Neuron (in vitro differentiated cells): ENCODE results near the gene MYO1E.

ENCODE experiments used
- H2AFZ ChIP-seq: one replicate; pipeline ENCODE4 v1.6.1; 2013; ENCODE audit warnings: low read depth, mild to moderate bottlenecking, inconsistent platforms, low read length, moderate library complexity
- H3K27me3 ChIP-seq: one replicate; pipeline ENCODE4 v1.6.1; 2013; ENCODE audit warnings: low read length; ENCODE audit not compliant: insufficient read depth
- H3K36me3 ChIP-seq: one replicate; pipeline ENCODE4 v1.6.1; 2013; ENCODE audit warnings: low read length; ENCODE audit not compliant: insufficient read depth
- H3K4me1 ChIP-seq: one replicate; pipeline ENCODE4 v1.6.1; 2013; ENCODE audit warnings: low read length; ENCODE audit not compliant: insufficient read depth
- H3K4me3 ChIP-seq: 2 replicates; pipeline ENCODE4 v1.5.1; 2013; ENCODE audit warnings: mild to moderate bottlenecking, low read length, moderate library complexity
- H3K9me3 ChIP-seq: one replicate; pipeline ENCODE4 v1.6.1; 2013; ENCODE audit warnings: low read length

Gene MYO1E

GRCh38 chr15:59245559-59245958 lies 127.1 kb downstream of the MYO1E start:
- Histone ChIP-seq H3K9me3 (no peaks in the 10 kb centered on the region), H3K27me3 (no peaks in the 10 kb centered on the region), H3K36me3 (no peaks in the 10 kb centered on the region), H3K4me1 (no peaks in the 10 kb centered on the region), H2AFZ (no peak overlapping the region), H3K4me3 (no peak overlapping the region)

GRCh38 chr15:59244337-59244736 lies 128.3 kb downstream of the MYO1E start:
- Histone ChIP-seq H3K36me3 (no peaks in the 10 kb centered on the region), H2AFZ (no peak overlapping the region), H3K4me1 (no peaks in the 10 kb centered on the region), H3K27me3 (no peaks in the 10 kb centered on the region), H3K4me3 (no peak overlapping the region), H3K9me3 (no peaks in the 10 kb centered on the region)

- Histone ChIP-seq H3K4me3 (no peak overlapping the region), H3K4me1 (no peaks in the 10 kb centered on the region), H3K36me3 (no peaks in the 10 kb centered on the region)
Observed at GRCh38 chr15:59243622-59244021, 129.0 kb downstream of the MYO1E start.

GRCh38 chr15:59242649-59243048 lies 130.0 kb downstream of the MYO1E start:
- Histone ChIP-seq H3K4me1 (no peaks in the 10 kb centered on the region), H3K4me3 (no peak overlapping the region), H3K36me3 (no peaks in the 10 kb centered on the region), H2AFZ (no peak overlapping the region), H3K27me3 (no peaks in the 10 kb centered on the region), H3K9me3 (no peaks in the 10 kb centered on the region)

More at GRCh38 chr15:59243622-59244021, 129.0 kb downstream of the MYO1E start:
- no peak overlapping the region for H2AFZ ChIP-seq
- no peaks in the 10 kb centered on the region for H3K27me3 ChIP-seq
- H3K9me3 ChIP-seq = no peaks in the 10 kb centered on the region

- H3K27me3 ChIP-seq = no peaks in the 10 kb centered on the region
- H3K9me3 ChIP-seq = no peaks in the 10 kb centered on the region
- H2AFZ ChIP-seq = no peak overlapping the region
- no peak overlapping the region for H3K4me3 ChIP-seq
- no peaks in the 10 kb centered on the region for H3K36me3 ChIP-seq
- H3K4me1 ChIP-seq = no peaks in the 10 kb centered on the region
Observed at GRCh38 chr15:59240036-59240435, 132.6 kb downstream of the MYO1E start.

GRCh38 chr15:59237924-59238331 lies 134.7 kb downstream of the MYO1E start:
- Histone ChIP-seq H3K27me3 (no peaks in the 10 kb centered on the region), H2AFZ (no peak overlapping the region)

GRCh38 chr15:59237119-59237855 lies 135.4 kb downstream of the MYO1E start:
- Histone ChIP-seq H3K4me3 (no peak overlapping the region), H3K36me3 (no peaks in the 10 kb centered on the region), H3K9me3 (no peaks in the 10 kb centered on the region), H3K27me3 (no peaks in the 10 kb centered on the region), H2AFZ (no peak overlapping the region), H3K4me1 (no peaks in the 10 kb centered on the region)

More at GRCh38 chr15:59237924-59238331, 134.7 kb downstream of the MYO1E start:
- H3K36me3 ChIP-seq = no peaks in the 10 kb centered on the region
- no peaks in the 10 kb centered on the region for H3K4me1 ChIP-seq
- no peaks in the 10 kb centered on the region for H3K9me3 ChIP-seq
- no peak overlapping the region for H3K4me3 ChIP-seq

- Histone ChIP-seq H3K4me3 (no peak overlapping the region), H3K4me1 (no peaks in the 10 kb centered on the region), H3K36me3 (no peaks in the 10 kb centered on the region), H3K27me3 (no peaks in the 10 kb centered on the region), H2AFZ (no peak overlapping the region), H3K9me3 (no peaks in the 10 kb centered on the region)
Observed at GRCh38 chr15:59236394-59236793, 136.3 kb downstream of the MYO1E start.

- H3K4me1 ChIP-seq = no peaks in the 10 kb centered on the region
- H3K27me3 ChIP-seq = no peaks in the 10 kb centered on the region
- H3K9me3 ChIP-seq = no peaks in the 10 kb centered on the region
- H3K36me3 ChIP-seq = no peaks in the 10 kb centered on the region
- H2AFZ ChIP-seq = no peak overlapping the region
- H3K4me3 ChIP-seq = no peak overlapping the region
Observed at GRCh38 chr15:59232476-59232875, 140.2 kb downstream of the MYO1E start.

- Histone ChIP-seq H3K4me1 (no peaks in the 10 kb centered on the region), H3K9me3 (no peaks in the 10 kb centered on the region), H3K27me3 (no peaks in the 10 kb centered on the region), H2AFZ (no peak overlapping the region), H3K4me3 (no peak overlapping the region), H3K36me3 (no peaks in the 10 kb centered on the region)
Observed at GRCh38 chr15:59230531-59231055, 142.1 kb downstream of the MYO1E start.

GRCh38 chr15:59229453-59229852 lies 143.2 kb downstream of the MYO1E start:
- Histone ChIP-seq H2AFZ (no peak overlapping the region), H3K36me3 (peaks cover 2% of the 10 kb centered on the region), H3K9me3 (no peaks in the 10 kb centered on the region), H3K27me3 (no peaks in the 10 kb centered on the region), H3K4me1 (no peaks in the 10 kb centered on the region), H3K4me3 (no peak overlapping the region)

- Histone ChIP-seq H3K27me3 (no peaks in the 10 kb centered on the region), H3K4me1 (no peaks in the 10 kb centered on the region), H3K36me3 (peaks cover 2% of the 10 kb centered on the region), H2AFZ (no peak overlapping the region), H3K4me3 (no peak overlapping the region), H3K9me3 (no peaks in the 10 kb centered on the region)
Observed at GRCh38 chr15:59229015-59229414, 143.7 kb downstream of the MYO1E start.

GRCh38 chr15:59227021-59227420 lies 145.7 kb downstream of the MYO1E start:
- Histone ChIP-seq H3K9me3 (no peaks in the 10 kb centered on the region), H2AFZ (no peak overlapping the region), H3K4me3 (no peak overlapping the region), H3K27me3 (no peaks in the 10 kb centered on the region), H3K36me3 (peaks cover 7% of the 10 kb centered on the region), H3K4me1 (no peaks in the 10 kb centered on the region)

GRCh38 chr15:59224474-59224873 lies 148.2 kb downstream of the MYO1E start:
- Histone ChIP-seq H3K9me3 (no peaks in the 10 kb centered on the region), H3K27me3 (no peaks in the 10 kb centered on the region), H3K4me1 (no peaks in the 10 kb centered on the region), H3K4me3 (no peak overlapping the region), H2AFZ (no peak overlapping the region), H3K36me3 (peaks cover 7% of the 10 kb centered on the region)
